Psoas muscle (tissue), 8 donors: ENCODE data around the gene PMPCA. TPM values are rescaled to one million over a fixed set of nuclear protein-coding genes. Genes with fewer than 3 reads are reported as not detected.

Source experiments
- ATAC-seq, 4 donors: fragments of 200-7000 bp; cut with Tn5 transposase; one replicate each; pipeline ENCODE4 v1.9.1; 2020; ENCODE audit warnings: moderate library complexity in 3 of 4, mild to moderate bottlenecking in 2 of 4
- DNase-seq, 2 donors: peaks; one replicate each; pipeline ENCODE4 v3.0.0-alpha.2; 2020
- H3K27ac ChIP-seq: fragments of 200-600 bp; one replicate; pipeline ENCODE4 v1.8.0; 2022
- H3K27me3 ChIP-seq, 3 donors: fragments of 200-600 bp in 1 of 3; one replicate each; pipeline versions ENCODE4 v1.6.1 to v1.8.0; 2013 to 2022; ENCODE audit warnings: low read length in 2 of 3, mild to moderate bottlenecking in 2 of 3, moderate library complexity in 1 of 3; ENCODE audit not compliant: insufficient read depth in 3 of 3
- H3K36me3 ChIP-seq, 2 donors: fragments of 200-600 bp in 1 of 2; one replicate each; pipeline versions ENCODE4 v1.6.1 to v1.8.0; 2013 to 2022; ENCODE audit warnings: low read depth in 1 of 2, mild to moderate bottlenecking in 1 of 2, moderate library complexity in 1 of 2; ENCODE audit not compliant: insufficient read depth in 1 of 2
- H3K4me1 ChIP-seq: fragments of 200-600 bp; one replicate; pipeline ENCODE4 v1.8.0; 2022
- H3K4me3 ChIP-seq: fragments of 200-600 bp; one replicate; pipeline ENCODE4 v1.8.0; 2022; ENCODE audit warnings: mild to moderate bottlenecking
- H3K9me3 ChIP-seq: fragments of 200-600 bp; one replicate; pipeline ENCODE4 v1.8.0; 2022
- WGBS, 3 donors: extraction: QIAGEN DNeasy Blood & Tissue Kit; methylation state at CpG; one replicate each; pipeline versions ENCODE4 v1.1.6 to v1.1.7; 2013; 5-methylcytosine and 5-hydroxymethylcytosine counted together
- intact Hi-C, 2 donors: fragments of 100-400 bp; cut with DNase I; formaldehyde crosslinking; loops; one replicate each; pipeline versions ENCODE4 v1.11.0 to v1.14.2; 2022
- polyA plus RNA-seq, 3 donors: library from polyadenylated mRNA; stranded (reverse); fragments of 200-250 nt; gene quantifications; one replicate each; pipeline ENCODE4 v1.2.3, GENCODE V29; 2013
- total RNA-seq, 4 donors: library from RNA; stranded (reverse); fragmentation: NEBNext Ultra II Directional in 2 of 4; extraction: Animal tissue kit (Norgen Biotek cat#: 25700) in 2 of 4; gene quantifications; one replicate each; pipeline versions ENCODE4 v1.2.1 to v1.2.4, GENCODE V29; 2021 to 2023
- TF ChIP-seq, protein P1 (sequence below): fragments of 200-600 bp; IDR thresholded peaks from one replicate; pipeline ENCODE4 v1.8.0; 2022; ENCODE audit warnings: antibody characterized with exemption
- donor health status: healthy with polysubstance abuse.
- donor health status: DM: no; HTN: no; CAD: no; lungs with moderate emphysema.
- donor health status: Bipolar disorder and iron deficiency.
- donor health status: healthy.
- donor health status: DM: yes; HTN: yes; CAD: no.
- donor health status: DM: no; HTN: no; CAD: no.
- donor health status: DM: no; HTN: no; CAD: no.
- donor health status: DM: yes; HTN: yes; CAD: no.

The PMPCA gene
- total and polyA plus RNA-seq, 7 donors, result 42.4 to 116 (median 63.6) TPM

DNA sequence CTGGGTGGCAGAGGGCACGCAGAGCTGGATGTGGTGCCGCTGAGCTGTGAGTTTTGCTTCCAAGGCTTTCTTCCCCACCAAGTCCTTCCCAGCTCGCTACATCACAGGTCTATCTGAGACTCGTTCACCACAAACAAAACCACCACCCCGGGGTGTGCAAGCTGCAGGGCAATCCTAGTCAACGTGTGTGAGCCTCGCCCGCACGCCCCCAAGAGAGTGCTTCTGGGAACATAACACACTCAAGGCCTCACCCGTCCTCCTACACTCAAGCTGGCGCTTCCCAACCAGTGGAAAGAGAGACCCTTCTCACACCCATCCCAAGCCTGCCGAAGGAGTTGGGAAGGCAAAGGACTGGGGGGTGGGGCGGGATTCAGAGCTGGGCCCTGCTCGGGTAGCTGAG, 21.1 kb upstream of the PMPCA start:
- intact Hi-C loops, result no loop called here
- Histone ChIP-seq H3K9me3 (no peaks in the 10 kb centered on the region), H3K27ac (no peak overlapping the region), H3K36me3 (peaks cover 5 to 94% of the 10 kb centered on the region in 2 donors), H3K27me3 (no peaks in the 10 kb centered on the region), H3K4me1 (no peaks in the 10 kb centered on the region), H3K4me3 (no peak overlapping the region)
- TF ChIP-seq, protein P1, sequence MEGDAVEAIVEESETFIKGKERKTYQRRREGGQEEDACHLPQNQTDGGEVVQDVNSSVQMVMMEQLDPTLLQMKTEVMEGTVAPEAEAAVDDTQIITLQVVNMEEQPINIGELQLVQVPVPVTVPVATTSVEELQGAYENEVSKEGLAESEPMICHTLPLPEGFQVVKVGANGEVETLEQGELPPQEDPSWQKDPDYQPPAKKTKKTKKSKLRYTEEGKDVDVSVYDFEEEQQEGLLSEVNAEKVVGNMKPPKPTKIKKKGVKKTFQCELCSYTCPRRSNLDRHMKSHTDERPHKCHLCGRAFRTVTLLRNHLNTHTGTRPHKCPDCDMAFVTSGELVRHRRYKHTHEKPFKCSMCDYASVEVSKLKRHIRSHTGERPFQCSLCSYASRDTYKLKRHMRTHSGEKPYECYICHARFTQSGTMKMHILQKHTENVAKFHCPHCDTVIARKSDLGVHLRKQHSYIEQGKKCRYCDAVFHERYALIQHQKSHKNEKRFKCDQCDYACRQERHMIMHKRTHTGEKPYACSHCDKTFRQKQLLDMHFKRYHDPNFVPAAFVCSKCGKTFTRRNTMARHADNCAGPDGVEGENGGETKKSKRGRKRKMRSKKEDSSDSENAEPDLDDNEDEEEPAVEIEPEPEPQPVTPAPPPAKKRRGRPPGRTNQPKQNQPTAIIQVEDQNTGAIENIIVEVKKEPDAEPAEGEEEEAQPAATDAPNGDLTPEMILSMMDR, result no peak
- DNase-seq (no peak), ATAC-seq (no peak)
- WGBS, 3 donors, result 87 to 92% (median 91%) methylated on average over 14 of the region's 14 CpGs

DNA sequence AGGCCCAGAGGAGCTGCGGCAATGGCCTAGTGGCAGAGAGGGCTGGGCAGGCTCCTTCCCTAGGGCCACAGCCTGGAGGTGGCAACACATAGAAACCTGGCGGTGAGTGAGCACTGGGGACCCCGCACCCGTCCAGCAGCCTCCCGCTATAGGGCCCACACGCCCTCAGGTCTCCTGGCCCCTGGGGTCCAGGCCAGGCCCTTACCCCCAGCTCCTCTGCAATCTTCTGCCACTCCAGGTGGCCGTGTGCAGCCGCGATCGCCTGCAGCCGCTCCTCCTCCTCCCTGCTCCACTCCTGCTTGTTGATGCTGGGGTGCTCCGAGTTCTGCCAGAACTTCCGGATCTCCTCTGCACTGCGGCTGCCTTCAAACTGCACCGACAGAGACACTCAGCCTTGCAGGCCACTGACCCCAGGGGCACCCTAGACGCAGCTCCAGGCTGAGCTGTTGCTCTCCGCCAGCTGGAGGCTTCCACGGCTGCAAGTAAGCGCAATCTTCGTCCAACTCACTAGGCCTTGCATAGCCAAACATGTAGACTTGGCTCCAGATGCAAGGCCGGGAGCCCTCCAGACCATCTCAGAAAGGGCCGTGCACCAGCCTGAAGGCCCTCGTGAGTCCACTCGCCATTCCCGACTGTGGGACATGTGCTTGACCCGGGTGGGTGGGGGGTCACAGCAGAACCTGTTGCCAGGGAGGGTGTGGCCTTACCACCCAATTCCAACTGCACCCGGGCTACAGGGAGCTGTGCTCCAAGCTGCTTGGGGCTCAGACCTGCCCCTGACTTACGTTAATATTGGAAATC, 18.5 kb upstream of the PMPCA start:
- ATAC-seq, result no peak
- intact Hi-C loops, result no loop called here

DNA sequence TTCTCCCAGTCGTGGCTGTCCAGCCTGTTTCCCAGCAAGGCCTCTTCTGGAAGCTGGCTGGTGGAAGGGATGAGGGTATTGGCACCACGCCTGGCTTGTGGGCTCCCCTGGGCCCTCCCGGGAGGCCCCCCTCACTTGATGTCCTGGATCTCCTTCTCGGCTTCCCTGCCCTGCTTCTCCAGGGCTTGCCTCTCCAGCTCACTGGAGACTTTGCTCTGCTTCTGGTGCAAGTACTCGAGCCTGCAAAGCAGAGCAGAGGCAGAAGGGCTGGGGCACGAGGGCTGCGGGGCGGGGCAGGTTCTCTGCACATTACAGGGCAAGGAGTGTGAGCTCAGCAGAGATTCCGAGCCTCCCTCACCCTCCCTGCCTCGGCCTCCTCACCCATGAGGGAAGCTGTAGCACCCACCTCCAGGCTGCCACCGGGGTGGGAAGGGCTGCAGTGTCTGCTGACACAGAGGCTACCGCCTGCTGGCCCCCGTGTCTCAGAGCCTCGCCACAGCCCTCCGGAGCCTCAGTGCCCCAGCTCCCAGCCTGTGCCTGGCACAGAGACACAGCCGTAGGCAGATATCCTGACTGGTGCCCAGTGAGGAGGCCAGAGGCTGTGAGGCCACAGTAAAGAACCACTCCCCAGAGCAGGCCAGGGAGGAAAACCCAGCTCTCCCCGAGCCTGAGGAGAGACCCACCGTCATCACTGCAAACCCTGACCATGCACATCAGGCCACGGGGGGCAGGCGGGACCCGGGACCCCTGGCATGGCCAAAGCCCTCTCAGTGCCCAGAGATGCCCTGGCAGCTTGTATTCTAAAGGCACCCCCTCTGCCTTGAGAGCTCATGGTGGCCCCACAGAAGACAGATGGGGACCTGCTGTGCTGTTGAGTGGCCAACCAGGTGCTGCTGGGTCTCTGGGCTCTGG, 17.7 kb upstream of the PMPCA start:
- no peak overlapping the region for H3K4me3 ChIP-seq
- TF ChIP-seq, protein P1, result no peak
- no peaks in the 10 kb centered on the region for H3K9me3 ChIP-seq
- peaks cover 2 to 92% of the 10 kb centered on the region in 2 donors for H3K36me3 ChIP-seq
- intact Hi-C loops, result no loop called here
- no peaks in the 10 kb centered on the region for H3K4me1 ChIP-seq
- DNase-seq (peak in 1 of 2 donors; percentile 59), ATAC-seq (peak in 1 of 4 donors; percentile 29)
- WGBS, 3 donors, result 85 to 87% (median 85%) methylated on average over 18 to 21 of the region's 21 CpGs
- H3K27me3 ChIP-seq, result no peaks in the 10 kb centered on the region
- no peak overlapping the region for H3K27ac ChIP-seq

More for the DNA sequence above, 18.5 kb upstream of the PMPCA start:
- Histone ChIP-seq H3K4me1 (no peaks in the 10 kb centered on the region), H3K27me3 (no peaks in the 10 kb centered on the region), H3K9me3 (no peaks in the 10 kb centered on the region), H3K27ac (no peak overlapping the region), H3K4me3 (no peak overlapping the region), H3K36me3 (peaks cover 2 to 96% of the 10 kb centered on the region in 2 donors)
- 88 to 89% (median 88%) methylated on average over 28 of the region's 28 CpGs for WGBS, 3 donors
- TF ChIP-seq, protein P1, result no peak
- DNase-seq, result peak in 1 of 2 donors; percentile 49

DNA sequence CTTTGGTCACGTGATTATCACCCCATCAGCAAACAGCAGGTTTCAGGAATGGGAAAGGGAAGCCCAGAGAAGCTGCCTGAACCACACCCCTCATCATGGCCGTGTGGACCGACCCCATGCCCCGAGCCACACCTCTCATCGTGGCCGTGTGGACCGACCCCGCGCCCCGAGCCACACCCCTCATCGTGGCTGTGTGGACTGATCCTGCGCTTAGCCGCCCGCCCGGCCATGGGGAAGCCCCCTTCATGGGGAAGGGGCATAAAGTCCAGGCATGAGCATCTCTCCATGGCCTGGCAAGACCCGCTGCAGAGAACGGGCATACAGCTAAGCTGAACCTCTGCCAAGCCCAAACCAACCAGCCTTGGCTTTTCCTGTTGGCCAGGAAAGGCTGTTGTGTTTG, 16.9 kb upstream of the PMPCA start:
- Histone ChIP-seq H3K36me3 (peaks cover 2 to 88% of the 10 kb centered on the region in 2 donors), H3K4me3 (no peak overlapping the region), H3K27me3 (no peaks in the 10 kb centered on the region), H3K27ac (no peak overlapping the region), H3K4me1 (peaks cover 1% of the 10 kb centered on the region), H3K9me3 (no peaks in the 10 kb centered on the region)
- DNase-seq (peak in 1 of 2 donors; percentile 46), ATAC-seq (no peak)
- 86 to 89% (median 89%) methylated on average over 17 of the region's 17 CpGs for WGBS, 3 donors
- intact Hi-C loops, result no loop called here
- TF ChIP-seq, protein P1, result no peak
